HEK293 (cell line): ENCODE measurements around the gene SLC18A2.

Experiments
- CTCF ChIA-PET: fragments of 350-600 bp; formaldehyde crosslinking; extraction: SDS; loops from one replicate; lab custom pipeline; 2021; ENCODE audit warnings: antibody characterized with exemption; lab: Yijun Ruan, JAX
- POLR2A ChIA-PET: fragments of 300-600 bp; formaldehyde crosslinking; extraction: SDS; loops from one replicate; lab custom pipeline; 2020; ENCODE audit warnings: antibody characterized with exemption, inconsistent platforms; lab: Yijun Ruan, JAX
- H3K27ac ChIP-seq: fragments of 200-500 bp; sonication (Bioruptor generic); 2 replicates; pipeline ENCODE4 v1.5.1; 2014; ENCODE audit warnings: low read depth, low read length, control low read depth, inconsistent platforms; ENCODE audit errors: extremely low read depth
- H3K36me3 ChIP-seq, 2 experiments: fragments of 200-500 bp in 1 of 2; sonication (Bioruptor generic) in 1 of 2; 1 replicate in 1 of 2; 2 replicates in 1 of 2; pipeline ENCODE4 v1.5.1; 2014 to 2017; ENCODE audit warnings: inconsistent platforms in 2 of 2, low read length in 2 of 2; ENCODE audit not compliant: control insufficient read depth in 2 of 2, insufficient read depth in 1 of 2
- H3K4me1 ChIP-seq: fragments of 200-500 bp; sonication (Bioruptor generic); 2 replicates; pipeline ENCODE4 v1.5.1; 2014; ENCODE audit warnings: mild to moderate bottlenecking, low read length, inconsistent platforms; ENCODE audit not compliant: control insufficient read depth, insufficient read depth
- H3K4me3 ChIP-seq: 2 replicates; pipeline ENCODE4 v1.5.1; 2011; ENCODE audit warnings: low read depth, mild to moderate bottlenecking, control low read depth, low read length, moderate library complexity
- H3K9me3 ChIP-seq: fragments of 200-500 bp; sonication (Bioruptor generic); 2 replicates; pipeline ENCODE4 v1.5.1; 2014; ENCODE audit warnings: low read depth, low read length, inconsistent platforms; ENCODE audit not compliant: control insufficient read depth, insufficient read depth
- AEBP2 ChIP-seq: fragments of 450-650 bp; formaldehyde crosslinking; IDR thresholded peaks from 2 replicates; pipeline ENCODE4 v1.5.1; 2016; ENCODE audit warnings: missing biosample characterization, missing genetic modification characterization, borderline replicate concordance
- HOXA7 ChIP-seq: sonication (generic); formaldehyde crosslinking; IDR thresholded peaks from 2 replicates; pipeline ENCODE4 v1.8.1; 2022; ENCODE audit warnings: missing genetic modification reagents, borderline replicate concordance
- INSM2 ChIP-seq: fragments of 450-650 bp; formaldehyde crosslinking; IDR thresholded peaks from 2 replicates; pipeline ENCODE4 v1.5.1; 2016; ENCODE audit warnings: missing biosample characterization, missing genetic modification characterization
- SCRT2 ChIP-seq: fragments of 450-650 bp; formaldehyde crosslinking; IDR thresholded peaks from 2 replicates; pipeline ENCODE4 v1.5.1; 2016; ENCODE audit warnings: missing biosample characterization, missing genetic modification characterization
- ZBTB10 ChIP-seq: fragments of 450-650 bp; formaldehyde crosslinking; IDR thresholded peaks from 2 replicates; pipeline ENCODE4 v1.5.1; 2016; ENCODE audit warnings: missing biosample characterization, missing genetic modification characterization
- ZNF114 ChIP-seq: fragments of 450-650 bp; formaldehyde crosslinking; IDR thresholded peaks from 2 replicates; pipeline ENCODE4 v1.5.0; 2017; ENCODE audit warnings: missing biosample characterization, missing genetic modification characterization
- ZNF146 ChIP-seq: fragments of 450-650 bp; formaldehyde crosslinking; IDR thresholded peaks from 2 replicates; pipeline ENCODE4 v1.5.1; 2016; ENCODE audit warnings: missing biosample characterization, missing genetic modification characterization
- ZNF239 ChIP-seq: fragments of 450-650 bp; formaldehyde crosslinking; IDR thresholded peaks from 2 replicates; pipeline ENCODE4 v1.5.1; 2016; ENCODE audit warnings: missing biosample characterization, missing genetic modification characterization
- ZNF26 ChIP-seq: fragments of 450-650 bp; formaldehyde crosslinking; IDR thresholded peaks from 2 replicates; pipeline ENCODE4 v1.5.1; 2016; ENCODE audit warnings: missing biosample characterization, missing genetic modification characterization
- ZNF280D ChIP-seq: fragments of 450-650 bp; formaldehyde crosslinking; IDR thresholded peaks from 2 replicates; pipeline ENCODE4 v1.5.1; 2016; ENCODE audit warnings: missing biosample characterization, missing genetic modification characterization
- ZNF311 ChIP-seq: fragments of 450-650 bp; formaldehyde crosslinking; IDR thresholded peaks from 2 replicates; pipeline ENCODE4 v1.5.1; 2017; ENCODE audit warnings: missing biosample characterization, missing genetic modification characterization, borderline replicate concordance
- ZNF362 ChIP-seq: fragments of 450-650 bp; formaldehyde crosslinking; IDR thresholded peaks from 2 replicates; pipeline ENCODE4 v1.5.1; 2016; ENCODE audit warnings: missing biosample characterization, missing genetic modification characterization
- ZNF510 ChIP-seq: fragments of 450-650 bp; formaldehyde crosslinking; IDR thresholded peaks from 2 replicates; pipeline ENCODE4 v1.5.1; 2018; ENCODE audit warnings: mild to moderate bottlenecking, missing genetic modification characterization, missing biosample characterization; ENCODE audit not compliant: insufficient replicate concordance
- ZNF571 ChIP-seq: fragments of 450-650 bp; formaldehyde crosslinking; IDR thresholded peaks from 2 replicates; pipeline ENCODE4 v1.5.0; 2017; ENCODE audit warnings: missing biosample characterization, missing genetic modification characterization
- ZNF585B ChIP-seq: fragments of 450-650 bp; formaldehyde crosslinking; IDR thresholded peaks from 2 replicates; pipeline ENCODE4 v1.5.1; 2016; ENCODE audit warnings: missing biosample characterization, missing genetic modification characterization
- ZNF600 ChIP-seq: fragments of 450-650 bp; formaldehyde crosslinking; IDR thresholded peaks from 2 replicates; pipeline ENCODE4 v1.5.1; 2016; ENCODE audit warnings: missing biosample characterization, missing genetic modification characterization
- ZNF701 ChIP-seq: fragments of 450-650 bp; formaldehyde crosslinking; IDR thresholded peaks from 2 replicates; pipeline ENCODE4 v1.5.1; 2016; ENCODE audit warnings: missing biosample characterization, missing genetic modification characterization
- ZNF704 ChIP-seq: fragments of 450-650 bp; formaldehyde crosslinking; IDR thresholded peaks from 2 replicates; pipeline ENCODE4 v1.5.1; 2016; ENCODE audit warnings: missing biosample characterization, missing genetic modification characterization
- ZSCAN23 ChIP-seq: fragments of 450-650 bp; formaldehyde crosslinking; IDR thresholded peaks from 2 replicates; pipeline ENCODE4 v1.5.1; 2016; ENCODE audit warnings: missing biosample characterization, missing genetic modification characterization

Gene SLC18A2

GRCh38 chr10:117254774-117255735 is 14.1 kb downstream of the SLC18A2 start:
- POLR2A ChIA-PET: no interaction called here
- CTCF ChIA-PET: interaction anchor here (0.6 kb wide), 1 partner anchor 111 kb away, joined by 3 read pairs; no protein-coding TSS in a partner anchor
- TF ChIP-seq ZSCAN23: no peak
- TF ChIP-seq ZNF585B (tag by site-specific recombination): no peak
- TF ChIP-seq HOXA7 (CRISPR knock-in tag): no peak
- no peak for TF ChIP-seq ZNF510 (tag by site-specific recombination)
- no peak for TF ChIP-seq AEBP2
- no peak for TF ChIP-seq ZNF239 (tag by site-specific recombination)
- no peak for TF ChIP-seq ZBTB10 (tag by site-specific recombination)
- TF ChIP-seq SCRT2 (tag by site-specific recombination): no peak
- no peak for TF ChIP-seq ZNF571 (tag by site-specific recombination)
- no peak for TF ChIP-seq ZNF146 (tag by site-specific recombination)
- no peak for TF ChIP-seq ZNF600 (tag by site-specific recombination)
- no peak for TF ChIP-seq INSM2
- no peak for TF ChIP-seq ZNF701 (tag by site-specific recombination)
- TF ChIP-seq ZNF26 (tag by site-specific recombination): no peak
- no peak for TF ChIP-seq ZNF704
- TF ChIP-seq ZNF114 (tag by site-specific recombination): no peak
- TF ChIP-seq ZNF362 (tag by site-specific recombination): no peak
- no peak for TF ChIP-seq ZNF280D
- TF ChIP-seq ZNF311 (tag by site-specific recombination): no peak

More at GRCh38 chr10:117254774-117255735, 14.1 kb downstream of the SLC18A2 start:
- no peaks in the 10 kb centered on the region for H3K36me3 ChIP-seq
- H3K4me3 ChIP-seq: no peak overlapping the region
- no peaks in the 10 kb centered on the region for H3K9me3 ChIP-seq
- no peak overlapping the region for H3K27ac ChIP-seq
- H3K4me1 ChIP-seq: no peaks in the 10 kb centered on the region
